Choroid plexus epithelial cell (primary cell): ENCODE data around the gene ANO10.
A peak's percentile ranks its signal among the peaks of the same experiment; 100 is the strongest.

ENCODE experiments used
- DNase-seq: peaks from one replicate; pipeline ENCODE4 v3.0.0-alpha.2; 2010; ENCODE audit warnings: low read depth
- H3K4me3 ChIP-seq: 2 replicates; pipeline ENCODE4 v1.5.1; 2011; ENCODE audit warnings: low read depth, mild to moderate bottlenecking, control low read depth, low read length, moderate library complexity
- CTCF ChIP-seq: conservative IDR thresholded peaks from 2 replicates; pipeline ENCODE4 v1.5.1; 2011; ENCODE audit warnings: low read depth, mild to moderate bottlenecking, control low read depth, inconsistent platforms, low read length, moderate library complexity

Gene ANO10

DNA sequence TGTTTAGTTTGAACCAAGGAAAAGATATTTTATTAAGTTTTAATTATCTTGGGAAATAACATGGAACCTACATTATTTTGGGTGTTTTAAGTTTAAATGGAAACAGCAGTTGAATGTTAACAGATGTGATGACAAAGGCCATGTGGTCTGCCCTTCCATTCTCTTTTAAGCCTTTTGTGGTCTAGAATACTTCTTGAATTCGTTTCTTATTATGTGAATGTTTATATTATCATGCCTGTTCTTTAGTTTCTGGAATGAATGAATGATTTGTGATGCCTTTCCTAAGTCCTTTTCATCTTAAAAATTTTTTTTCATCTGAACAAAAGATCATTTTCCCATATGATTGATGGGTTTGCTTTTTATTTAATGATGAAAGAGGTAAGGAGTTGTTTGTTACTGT, 290.8 kb downstream of the ANO10 start:
- H3K4me3 ChIP-seq = no peak overlapping the region
- no peak for TF ChIP-seq CTCF
- peak; percentile 34 for DNase-seq

GRCh38 chr3:43328653-43329052, 293.2 kb downstream of the ANO10 start:
- DNase-seq = no peak
- no peak for TF ChIP-seq CTCF

GRCh38 chr3:43327582-43327979, 294.2 kb downstream of the ANO10 start:
- TF ChIP-seq CTCF = no peak

More at GRCh38 chr3:43328653-43329052, 293.2 kb downstream of the ANO10 start:
- H3K4me3 ChIP-seq = no peak overlapping the region

GRCh38 chr3:43326891-43327581, 294.8 kb downstream of the ANO10 start:
- DNase-seq = peak; percentile 78
- H3K4me3 ChIP-seq = no peak overlapping the region
- no peak for TF ChIP-seq CTCF

More at GRCh38 chr3:43327582-43327979, 294.2 kb downstream of the ANO10 start:
- H3K4me3 ChIP-seq = no peak overlapping the region
- no peak for DNase-seq

DNA sequence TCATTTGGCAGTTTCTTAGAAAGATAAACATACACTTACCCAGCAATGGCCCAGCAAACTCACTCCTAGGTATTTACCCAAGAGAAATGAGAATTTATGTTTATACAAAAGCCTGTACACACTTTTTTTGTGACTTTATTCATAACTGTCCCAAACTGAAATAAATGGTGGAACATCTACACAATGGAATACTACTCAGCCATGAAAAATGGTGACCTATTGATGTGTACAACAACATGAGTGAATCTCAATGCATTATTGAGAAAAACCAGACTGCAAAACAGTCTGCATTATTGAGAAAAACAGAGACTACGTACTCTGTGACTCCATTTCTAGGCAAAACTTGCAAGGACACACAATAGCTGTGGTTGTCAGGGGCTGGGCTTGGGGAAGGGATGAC, 298.3 kb downstream of the ANO10 start:
- no peak for TF ChIP-seq CTCF
- no peak overlapping the region for H3K4me3 ChIP-seq
- DNase-seq = no peak

GRCh38 chr3:43320288-43320687, 301.5 kb downstream of the ANO10 start:
- DNase-seq = no peak
- no peak for TF ChIP-seq CTCF
- no peak overlapping the region for H3K4me3 ChIP-seq

DNA sequence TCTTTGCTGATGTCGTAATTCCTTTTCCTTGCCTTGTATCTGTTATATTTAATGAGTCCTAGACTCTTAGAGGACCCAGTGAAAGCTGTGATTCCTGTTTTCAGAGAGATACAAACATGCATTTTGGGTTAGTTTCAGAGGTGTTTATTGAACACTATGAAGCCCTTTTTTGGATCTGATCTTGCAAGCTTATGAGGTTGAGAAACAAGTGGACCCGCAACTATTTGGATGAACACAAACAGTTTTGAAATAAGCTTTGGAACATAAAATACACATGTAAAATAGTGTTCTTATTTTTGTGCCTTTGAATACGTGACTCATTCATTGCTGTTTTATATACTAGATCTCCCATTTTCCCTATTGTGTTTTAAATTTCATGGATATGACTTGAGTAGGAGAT, 302.0 kb downstream of the ANO10 start:
- no peak for DNase-seq
- TF ChIP-seq CTCF = no peak
- no peak overlapping the region for H3K4me3 ChIP-seq
